IMR-90 (cell line): ENCODE data around the gene SIK3.
"Not testable (repeated sequence)": the region's sequence is repeated elsewhere in the genome, so short reads cannot be mapped to it uniquely, and the experiment has no call there.

Experiments used
- CTCF ChIP-seq: conservative IDR thresholded peaks from 2 replicates; pipeline ENCODE4 v1.5.1; 2012; ENCODE audit warnings: mild to moderate bottlenecking, low read depth, low read length, improper control_type of control experiment
- MAFK ChIP-seq: IDR thresholded peaks from 2 replicates; pipeline ENCODE4 v1.6.1; 2012; ENCODE audit warnings: low read depth, low read length, improper control_type of control experiment
- POLR2A ChIP-seq: IDR thresholded peaks from 2 replicates; pipeline ENCODE4 v1.6.1; 2012; ENCODE audit warnings: mild to moderate bottlenecking, low read depth, low read length
- RAD21 ChIP-seq: IDR thresholded peaks from 2 replicates; pipeline ENCODE4 v1.6.1; 2012; ENCODE audit warnings: low read length, improper control_type of control experiment
- RCOR1 ChIP-seq: IDR thresholded peaks from 2 replicates; pipeline ENCODE4 v1.6.1; 2012; ENCODE audit warnings: mild to moderate bottlenecking, low read length, improper control_type of control experiment; ENCODE audit not compliant: insufficient replicate concordance

DNA sequence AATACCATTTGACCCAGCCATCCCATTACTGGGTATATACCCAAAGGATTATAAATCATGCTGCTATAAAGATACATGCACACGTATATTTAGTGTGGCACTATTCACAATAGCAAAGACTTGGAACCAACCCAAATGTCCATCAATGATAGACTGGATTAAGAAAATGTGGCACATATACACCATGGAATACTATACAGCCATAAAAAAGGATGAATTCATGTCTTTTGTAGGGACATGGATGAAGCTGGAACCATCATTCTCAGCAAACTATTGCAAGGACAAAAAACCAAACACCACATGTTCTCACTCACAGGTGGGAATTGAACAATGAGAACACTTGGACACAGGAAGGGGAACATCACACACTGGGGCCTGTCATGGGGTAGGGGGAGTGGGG, 14.7 kb upstream of the SIK3 start:
- TF ChIP-seq RCOR1, RAD21, CTCF, POLR2A, MAFK: not testable (repeated sequence)
